ENCODE measurements around the gene NUDT8.

Gene NUDT8

GRCh38 chr11:67644472-67645418 is 15.0 kb upstream of the NUDT8 start:
- no peak for ATAC-seq (ENCODE audit: low read depth)
- H3K4me3 ChIP-seq (ENCODE audit: severe bottlenecking), result no peak overlapping the region
- no peaks in the 10 kb centered on the region for H3K9me3 ChIP-seq (ENCODE audit: severe bottlenecking)
- H3K27me3 ChIP-seq (ENCODE audit: insufficient read depth, poor library complexity, severe bottlenecking), result no peaks in the 10 kb centered on the region
- H3K27ac ChIP-seq (ENCODE audit: poor library complexity, severe bottlenecking), result no peak overlapping the region
- no peak for DNase-seq (ENCODE audit: low spot score)
- TF ChIP-seq, protein P1, sequence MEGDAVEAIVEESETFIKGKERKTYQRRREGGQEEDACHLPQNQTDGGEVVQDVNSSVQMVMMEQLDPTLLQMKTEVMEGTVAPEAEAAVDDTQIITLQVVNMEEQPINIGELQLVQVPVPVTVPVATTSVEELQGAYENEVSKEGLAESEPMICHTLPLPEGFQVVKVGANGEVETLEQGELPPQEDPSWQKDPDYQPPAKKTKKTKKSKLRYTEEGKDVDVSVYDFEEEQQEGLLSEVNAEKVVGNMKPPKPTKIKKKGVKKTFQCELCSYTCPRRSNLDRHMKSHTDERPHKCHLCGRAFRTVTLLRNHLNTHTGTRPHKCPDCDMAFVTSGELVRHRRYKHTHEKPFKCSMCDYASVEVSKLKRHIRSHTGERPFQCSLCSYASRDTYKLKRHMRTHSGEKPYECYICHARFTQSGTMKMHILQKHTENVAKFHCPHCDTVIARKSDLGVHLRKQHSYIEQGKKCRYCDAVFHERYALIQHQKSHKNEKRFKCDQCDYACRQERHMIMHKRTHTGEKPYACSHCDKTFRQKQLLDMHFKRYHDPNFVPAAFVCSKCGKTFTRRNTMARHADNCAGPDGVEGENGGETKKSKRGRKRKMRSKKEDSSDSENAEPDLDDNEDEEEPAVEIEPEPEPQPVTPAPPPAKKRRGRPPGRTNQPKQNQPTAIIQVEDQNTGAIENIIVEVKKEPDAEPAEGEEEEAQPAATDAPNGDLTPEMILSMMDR (IDR thresholded peaks at IDR 0.05; ENCODE audit: poor library complexity, severe bottlenecking), result no peak
- H3K36me3 ChIP-seq (ENCODE audit: low read depth), result no peaks in the 10 kb centered on the region
- no peaks in the 10 kb centered on the region for H3K4me1 ChIP-seq (ENCODE audit: insufficient read depth, poor library complexity, severe bottlenecking)

DNA sequence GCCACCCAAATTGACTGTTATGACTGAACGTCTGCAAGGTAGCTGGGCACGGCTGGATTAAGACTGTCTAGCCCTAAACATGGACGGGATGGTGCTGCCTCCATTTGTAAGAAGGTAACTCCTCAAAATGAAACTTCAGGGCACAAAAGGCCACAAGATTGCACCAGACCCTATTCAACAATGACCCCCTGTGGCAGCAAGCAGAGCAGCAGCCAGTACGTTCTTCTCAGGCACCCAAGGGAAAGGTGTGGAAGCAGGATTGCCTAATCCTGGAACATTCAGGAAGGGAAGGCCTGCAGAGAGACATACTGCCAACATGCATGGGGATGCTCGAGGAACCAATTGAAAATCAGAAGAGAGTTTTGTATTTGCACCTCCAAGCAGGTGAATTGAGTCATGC is 14.3 kb upstream of the NUDT8 start:
- Histone ChIP-seq H3K4me3 (ENCODE audit: severe bottlenecking) (no peak overlapping the region), H3K4me1 (ENCODE audit: insufficient read depth, poor library complexity, severe bottlenecking) (no peaks in the 10 kb centered on the region), H3K9me3 (ENCODE audit: severe bottlenecking) (no peaks in the 10 kb centered on the region), H3K36me3 (ENCODE audit: low read depth) (no peaks in the 10 kb centered on the region), H3K27me3 (ENCODE audit: insufficient read depth, poor library complexity, severe bottlenecking) (no peaks in the 10 kb centered on the region), H3K27ac (ENCODE audit: poor library complexity, severe bottlenecking) (no peak overlapping the region)
- TF ChIP-seq, protein P1 (IDR thresholded peaks at IDR 0.05; ENCODE audit: poor library complexity, severe bottlenecking), result peak; percentile 25
- DNase-seq (ENCODE audit: low spot score), result no peak
- no peak for ATAC-seq (ENCODE audit: low read depth)

GRCh38 chr11:67642173-67643120 is 12.7 kb upstream of the NUDT8 start:
- H3K4me1 ChIP-seq (ENCODE audit: insufficient read depth, poor library complexity, severe bottlenecking), result no peaks in the 10 kb centered on the region
- no peaks in the 10 kb centered on the region for H3K9me3 ChIP-seq (ENCODE audit: severe bottlenecking)
- TF ChIP-seq, protein P1 (IDR thresholded peaks at IDR 0.05; ENCODE audit: poor library complexity, severe bottlenecking), result no peak

GRCh38 chr11:67641338-67642172 is 11.8 kb upstream of the NUDT8 start:
- Histone ChIP-seq H3K4me1 (ENCODE audit: insufficient read depth, poor library complexity, severe bottlenecking) (no peaks in the 10 kb centered on the region), H3K9me3 (ENCODE audit: severe bottlenecking) (no peaks in the 10 kb centered on the region), H3K4me3 (ENCODE audit: severe bottlenecking) (no peak overlapping the region), H3K27me3 (ENCODE audit: insufficient read depth, poor library complexity, severe bottlenecking) (no peaks in the 10 kb centered on the region), H3K27ac (ENCODE audit: poor library complexity, severe bottlenecking) (no peak overlapping the region), H3K36me3 (ENCODE audit: low read depth) (no peaks in the 10 kb centered on the region)
- peak; percentile 49 for DNase-seq (ENCODE audit: low spot score)
- TF ChIP-seq, protein P1 (IDR thresholded peaks at IDR 0.05; ENCODE audit: poor library complexity, severe bottlenecking), result no peak
- no peak for ATAC-seq (ENCODE audit: low read depth)

More at GRCh38 chr11:67642173-67643120, 12.7 kb upstream of the NUDT8 start:
- H3K27ac ChIP-seq (ENCODE audit: poor library complexity, severe bottlenecking), result no peak overlapping the region
- ATAC-seq (ENCODE audit: low read depth) (no peak), DNase-seq (ENCODE audit: low spot score) (peak; percentile 47)
- no peak overlapping the region for H3K4me3 ChIP-seq (ENCODE audit: severe bottlenecking)
- no peaks in the 10 kb centered on the region for H3K27me3 ChIP-seq (ENCODE audit: insufficient read depth, poor library complexity, severe bottlenecking)
- no peaks in the 10 kb centered on the region for H3K36me3 ChIP-seq (ENCODE audit: low read depth)
